Measurements from ENCODE around the gene LCN1.

DNA sequence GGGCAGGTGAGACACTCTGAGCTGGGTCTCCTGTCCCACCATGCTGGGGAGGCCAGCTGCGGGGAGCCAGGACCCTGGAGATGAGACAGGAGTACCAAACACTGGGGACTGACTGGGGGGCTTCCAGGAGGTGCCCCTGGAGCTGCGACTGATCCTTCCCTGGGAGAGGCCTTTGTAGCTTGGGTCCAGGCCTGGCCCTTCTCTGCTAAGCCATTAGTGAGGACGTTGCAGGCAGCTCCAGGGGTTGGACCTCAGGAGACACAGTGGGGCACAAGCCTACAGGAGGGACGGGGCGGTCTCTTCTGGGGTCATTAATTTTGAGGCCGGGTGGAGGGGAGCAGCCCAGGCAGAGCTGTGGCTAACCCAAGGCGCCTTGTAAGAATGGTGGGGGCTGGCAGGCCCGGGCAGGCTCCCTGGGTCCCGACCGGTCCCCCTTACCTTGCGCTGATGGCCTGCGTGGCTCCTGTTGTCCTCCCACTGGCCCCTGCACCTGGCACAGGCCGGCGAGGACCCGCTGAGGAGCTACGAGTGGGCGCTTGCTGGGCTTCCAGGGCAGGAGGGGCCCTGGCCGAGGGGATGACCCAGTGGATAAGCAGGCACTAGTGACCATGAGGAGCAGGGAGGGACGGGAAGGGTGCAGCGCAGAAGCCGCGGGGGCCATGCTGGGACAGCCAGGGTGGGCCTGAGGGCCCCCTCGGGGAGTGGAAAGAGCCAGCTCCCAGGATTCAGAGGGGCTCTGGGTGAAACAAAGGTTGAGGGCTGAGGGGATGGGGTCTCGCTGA is 15.6 kb upstream of the LCN1 start:
- TF ChIP-seq GATA3 (IDR thresholded peaks at IDR 0.05; ENCODE audit: low read depth, low read length) (no peak), GATA2 (IDR thresholded peaks at IDR 0.05; ENCODE audit: low read depth, low read length) (no peak)
